Endodermal cell (in vitro differentiated cells): ENCODE data around the gene SPTLC3. TPM values are rescaled to one million over a fixed set of nuclear protein-coding genes. Genes with fewer than 3 reads are reported as not detected.

Experiments
- DNase-seq: peaks from one replicate; pipeline ENCODE4 v3.0.0-alpha.2; 2017
- H3K27ac ChIP-seq: 2 replicates; pipeline ENCODE4 v1.5.1; 2013; ENCODE audit warnings: mild to moderate bottlenecking, low read depth, low read length, moderate library complexity
- H3K27me3 ChIP-seq: 2 replicates; pipeline ENCODE4 v1.6.1; 2013; ENCODE audit warnings: mild to moderate bottlenecking, low read length, moderate library complexity; ENCODE audit not compliant: insufficient read depth, control insufficient read depth, poor library complexity, severe bottlenecking
- H3K36me3 ChIP-seq: 2 replicates; pipeline ENCODE4 v1.7.0; 2013; ENCODE audit warnings: mild to moderate bottlenecking, low read length, moderate library complexity; ENCODE audit not compliant: control insufficient read depth, insufficient read depth
- H3K4me1 ChIP-seq: one replicate; pipeline ENCODE4 v1.7.0; 2013; ENCODE audit warnings: low read length; ENCODE audit not compliant: control insufficient read depth, insufficient read depth
- H3K4me3 ChIP-seq: 2 replicates; pipeline ENCODE4 v1.5.1; 2013; ENCODE audit warnings: mild to moderate bottlenecking, low read length, moderate library complexity
- H3K9ac ChIP-seq: 2 replicates; pipeline ENCODE4 v1.6.1; 2013; ENCODE audit warnings: mild to moderate bottlenecking, low read length, moderate library complexity; ENCODE audit not compliant: poor library complexity, severe bottlenecking; ENCODE audit errors: extremely low read depth
- H3K9me3 ChIP-seq: 2 replicates; pipeline ENCODE4 v1.6.1; 2013; ENCODE audit warnings: mild to moderate bottlenecking, low read length, moderate library complexity; ENCODE audit not compliant: control insufficient read depth
- H3K27ac Mint-ChIP-seq: 2 replicates; pipeline ENCODE4 v1.8.0; 2020; ENCODE audit warnings: mixed read lengths
- H3K27me3 Mint-ChIP-seq: 2 replicates; pipeline ENCODE4 v1.8.0; 2021; ENCODE audit warnings: mild to moderate bottlenecking, mixed read lengths; ENCODE audit not compliant: insufficient read depth
- H3K36me3 Mint-ChIP-seq: 2 replicates; pipeline ENCODE4 v1.8.0; 2020; ENCODE audit warnings: low read depth, mixed read lengths
- H3K4me1 Mint-ChIP-seq: 2 replicates; pipeline ENCODE4 v1.8.0; 2020; ENCODE audit warnings: mixed read lengths
- H3K4me3 Mint-ChIP-seq: 2 replicates; pipeline ENCODE4 v1.8.0; 2020; ENCODE audit warnings: mild to moderate bottlenecking, moderate library complexity, mixed read lengths
- H3K9me3 Mint-ChIP-seq: 2 replicates; pipeline ENCODE4 v1.8.0; 2020; ENCODE audit warnings: mild to moderate bottlenecking, mixed read lengths
- CTCF ChIP-seq: fragments of 200-600 bp; sonication (generic); conservative IDR thresholded peaks from 2 replicates; pipeline ENCODE4 v1.5.0; 2021; ENCODE audit warnings: antibody characterized with exemption, mild to moderate bottlenecking
- WGBS, 2 experiments: methylation state at CpG; one replicate each; pipeline versions ENCODE4 v1.1.5 to v1.1.7; 2013; ENCODE audit warnings: missing lambda C conversion rate in 2 of 2, mixed read lengths in 1 of 2; ENCODE audit not compliant: insufficient coverage in 1 of 2, insufficient read length in 1 of 2; 5-methylcytosine and 5-hydroxymethylcytosine counted together
- total RNA-seq, 2 donors: library from RNA; stranded (reverse); fragmentation: NEBNext Ultra II Directional in 1 of 2; extraction: Animal tissue kit (Norgen Biotek cat#: 25700) in 1 of 2; gene quantifications; 2 replicates in 1 of 2; 3 replicates in 1 of 2; pipeline ENCODE4 v1.2.1, GENCODE V29; 2021

Gene SPTLC3
- total RNA-seq, 2 donors from 2014 or later, result 1.6 TPM

DNA sequence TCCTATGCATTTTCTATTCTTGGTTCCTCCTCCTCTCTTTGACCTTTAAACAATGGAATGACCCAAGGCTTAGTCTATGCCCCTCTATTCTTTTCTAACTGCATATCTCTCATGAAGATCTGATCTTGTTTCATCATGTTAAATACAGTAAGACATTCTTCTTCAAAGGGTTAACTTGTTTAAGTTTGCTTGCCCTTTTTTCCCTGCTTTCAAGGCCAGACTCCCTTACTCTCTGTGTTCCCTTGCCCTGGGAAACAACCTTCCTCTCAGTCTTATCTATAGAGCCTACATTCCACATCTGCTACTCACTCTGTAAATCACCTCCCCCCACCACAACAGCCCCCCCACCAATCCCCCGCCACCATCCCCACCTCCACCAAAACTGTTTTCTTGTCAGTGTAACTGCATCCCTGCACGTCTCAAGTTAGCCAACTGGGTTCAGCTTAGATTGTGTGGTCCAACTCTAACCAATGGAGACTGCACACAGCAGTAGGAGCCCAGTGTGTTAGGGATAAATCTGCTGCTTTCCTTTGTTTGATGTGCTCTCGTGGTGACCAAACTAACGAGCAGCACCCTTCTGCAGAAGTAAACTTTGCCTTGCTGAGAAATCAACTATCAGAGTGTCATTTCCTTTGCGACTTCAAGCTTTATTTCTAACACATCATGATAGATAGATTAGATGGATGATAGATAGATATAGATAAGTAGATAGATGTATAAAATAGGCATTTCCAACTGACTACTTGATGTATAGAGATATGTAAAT, 12.6 kb downstream of the SPTLC3 start:
- no peak for TF ChIP-seq CTCF
- peaks cover 7% of the 10 kb centered on the region for H3K27me3 Mint-ChIP-seq
- peaks cover 23% of the 10 kb centered on the region for H3K9me3 ChIP-seq
- peaks cover 20% of the 10 kb centered on the region for H3K9me3 Mint-ChIP-seq
- WGBS, 2 experiments, result 96 to 100% methylated on average over 3 to 4 of the region's 5 CpGs
- H3K4me3 Mint-ChIP-seq, result no peak overlapping the region
- DNase-seq, result no peak
- H3K27ac ChIP-seq, result no peak overlapping the region
- H3K27me3 ChIP-seq, result no peaks in the 10 kb centered on the region
- no peak overlapping the region for H3K4me3 ChIP-seq
- H3K27ac Mint-ChIP-seq, result no peak overlapping the region
- peaks cover 7% of the 10 kb centered on the region for H3K36me3 Mint-ChIP-seq
- no peak overlapping the region for H3K9ac ChIP-seq
- no peaks in the 10 kb centered on the region for H3K4me1 ChIP-seq
- H3K4me1 Mint-ChIP-seq, result peaks cover 5% of the 10 kb centered on the region
- no peaks in the 10 kb centered on the region for H3K36me3 ChIP-seq

- Mint-ChIP-seq H3K36me3 (peaks cover 7% of the 10 kb centered on the region), H3K9me3 (peaks cover 20% of the 10 kb centered on the region), H3K4me3 (no peak overlapping the region), H3K27ac (no peak overlapping the region), H3K27me3 (peaks cover 12% of the 10 kb centered on the region), H3K4me1 (peaks cover 5% of the 10 kb centered on the region)
- WGBS, 2 experiments, result 72 to 79% methylated on average over 2 to 4 of the region's 4 CpGs
- no peaks in the 10 kb centered on the region for H3K4me1 ChIP-seq
- H3K27ac ChIP-seq, result no peak overlapping the region
- no peak for TF ChIP-seq CTCF
- peak; percentile 63 for DNase-seq
- no peaks in the 10 kb centered on the region for H3K27me3 ChIP-seq
- peaks cover 23% of the 10 kb centered on the region for H3K9me3 ChIP-seq
- H3K36me3 ChIP-seq, result no peaks in the 10 kb centered on the region
- no peak overlapping the region for H3K9ac ChIP-seq
- no peak overlapping the region for H3K4me3 ChIP-seq
These were observed 13.8 kb downstream of the SPTLC3 start for GRCh38 chr20:13022401-13023155.

DNA sequence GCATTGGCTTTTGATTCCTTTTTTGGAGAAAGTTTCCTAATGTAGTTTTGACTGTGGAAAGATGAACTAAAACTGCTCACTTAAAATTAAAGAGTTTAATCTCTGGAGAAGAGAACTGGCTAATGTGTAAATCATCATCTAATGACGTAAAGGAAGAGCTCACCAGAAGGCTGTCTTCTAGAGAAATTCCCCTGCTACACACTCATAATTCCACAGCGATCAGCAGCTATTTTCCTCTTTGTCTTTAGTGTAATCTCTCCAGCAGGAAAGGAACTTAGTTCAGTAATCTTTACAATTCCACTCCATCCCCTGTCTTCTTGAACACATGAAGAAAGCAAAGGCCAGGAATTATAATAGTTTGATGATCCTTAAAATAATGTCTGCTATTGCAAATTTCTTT, 15.8 kb downstream of the SPTLC3 start:
- Histone ChIP-seq H3K9ac (no peak overlapping the region), H3K9me3 (peaks cover 23% of the 10 kb centered on the region), H3K4me1 (no peaks in the 10 kb centered on the region), H3K27ac (no peak overlapping the region), H3K27me3 (no peaks in the 10 kb centered on the region), H3K36me3 (no peaks in the 10 kb centered on the region), H3K4me3 (no peak overlapping the region)
- H3K4me1 Mint-ChIP-seq, result peaks cover 5% of the 10 kb centered on the region
- DNase-seq, result no peak
- WGBS, 2 experiments, result 83 to 88% methylated on average over 1 to 2 of the region's 2 CpGs
- H3K4me3 Mint-ChIP-seq, result no peak overlapping the region
- TF ChIP-seq CTCF, result no peak
- H3K9me3 Mint-ChIP-seq, result peaks cover 20% of the 10 kb centered on the region
- peaks cover 12% of the 10 kb centered on the region for H3K27me3 Mint-ChIP-seq
- no peak overlapping the region for H3K27ac Mint-ChIP-seq
- H3K36me3 Mint-ChIP-seq, result peaks cover 7% of the 10 kb centered on the region
